SU-DHL-6 (cell line): ENCODE data around the gene ATP2A1.

Experiments
- EZH2phosphoT487 ChIP-seq: fragments of 200-600 bp; sonication (generic), shearing (Covaris generic); conservative IDR thresholded peaks from 2 replicates; pipeline ENCODE4 v1.6.1; 2018; ENCODE audit warnings: mild to moderate bottlenecking, antibody characterized with exemption, low read length, moderate library complexity, mixed read lengths
- TF ChIP-seq, protein P1 (sequence below): fragments of 200-600 bp; sonication (generic); IDR thresholded peaks from one replicate; pipeline ENCODE4 v1.5.1; 2017; ENCODE audit warnings: antibody characterized with exemption, mild to moderate bottlenecking, low read length, moderate library complexity; ENCODE audit not compliant: insufficient read depth, poor library complexity, severe bottlenecking

- TF ChIP-seq, protein P1, sequence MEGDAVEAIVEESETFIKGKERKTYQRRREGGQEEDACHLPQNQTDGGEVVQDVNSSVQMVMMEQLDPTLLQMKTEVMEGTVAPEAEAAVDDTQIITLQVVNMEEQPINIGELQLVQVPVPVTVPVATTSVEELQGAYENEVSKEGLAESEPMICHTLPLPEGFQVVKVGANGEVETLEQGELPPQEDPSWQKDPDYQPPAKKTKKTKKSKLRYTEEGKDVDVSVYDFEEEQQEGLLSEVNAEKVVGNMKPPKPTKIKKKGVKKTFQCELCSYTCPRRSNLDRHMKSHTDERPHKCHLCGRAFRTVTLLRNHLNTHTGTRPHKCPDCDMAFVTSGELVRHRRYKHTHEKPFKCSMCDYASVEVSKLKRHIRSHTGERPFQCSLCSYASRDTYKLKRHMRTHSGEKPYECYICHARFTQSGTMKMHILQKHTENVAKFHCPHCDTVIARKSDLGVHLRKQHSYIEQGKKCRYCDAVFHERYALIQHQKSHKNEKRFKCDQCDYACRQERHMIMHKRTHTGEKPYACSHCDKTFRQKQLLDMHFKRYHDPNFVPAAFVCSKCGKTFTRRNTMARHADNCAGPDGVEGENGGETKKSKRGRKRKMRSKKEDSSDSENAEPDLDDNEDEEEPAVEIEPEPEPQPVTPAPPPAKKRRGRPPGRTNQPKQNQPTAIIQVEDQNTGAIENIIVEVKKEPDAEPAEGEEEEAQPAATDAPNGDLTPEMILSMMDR = no peak
- no peak for TF ChIP-seq EZH2phosphoT487
Measured at GRCh38 chr16:28839899-28840298, 38.4 kb upstream of the ATP2A1 start.
